ENCODE data around the gene KAT2B. TPM values are rescaled to one million over a fixed set of nuclear protein-coding genes. Genes with fewer than 3 reads are reported as not detected.

KAT2B gene

GRCh38 chr3:20197775-20198174 is 157.5 kb downstream of the KAT2B start:
- no peak for DNase-seq
- no peak overlapping the region for H4K8ac ChIP-seq (ENCODE audit: low read length)
- 78% methylated on average over 3 of the region's 3 CpGs for WGBS

GRCh38 chr3:20201143-20201542 is 160.9 kb downstream of the KAT2B start:
- Histone ChIP-seq H3K9ac (ENCODE audit: low read length) (no peak overlapping the region), H3K36me3 (ENCODE audit: control insufficient read depth in 1 of 2, insufficient read depth in 2 of 2, low read depth in 1 of 2, low read length in 2 of 2) (no peaks in the 10 kb centered on the region), H2AFZ (ENCODE audit: low read depth, low read length) (no peak overlapping the region), H4K8ac (ENCODE audit: low read length) (no peak overlapping the region), H3K4me1 (ENCODE audit: control insufficient read depth, insufficient read depth, low read depth, low read length) (no peaks in the 10 kb centered on the region), H2BK120ac (ENCODE audit: low read depth, low read length) (no peak overlapping the region), H3K18ac (ENCODE audit: low read depth in 1 of 2, low read length in 2 of 2) (no peak overlapping the region), H2BK15ac (ENCODE audit: low read depth, poor library complexity, severe bottlenecking) (no peak overlapping the region), H3K4ac (ENCODE audit: low read depth in 1 of 2, low read length in 2 of 2) (no peak overlapping the region), H2BK5ac (ENCODE audit: low read depth, low read length, poor library complexity, severe bottlenecking) (no peak overlapping the region), H2AK5ac (ENCODE audit: low read length, severe bottlenecking) (no peak overlapping the region), H3K9me3 (ENCODE audit: control insufficient read depth, low read length) (no peaks in the 10 kb centered on the region), H2BK12ac (ENCODE audit: low read length in 2 of 2) (no peak overlapping the region), H3K4me2 (ENCODE audit: low read length, poor library complexity, severe bottlenecking) (no peak overlapping the region), H3K27ac (ENCODE audit: low read length, poor library complexity, severe bottlenecking) (no peak overlapping the region), H3K23ac (ENCODE audit: low read length in 2 of 2) (no peak overlapping the region), H3K79me1 (replicated peaks; ENCODE audit: low read length, poor library complexity, severe bottlenecking) (no peaks in the 10 kb centered on the region), H4K91ac (ENCODE audit: low read length) (no peak overlapping the region), H3K27me3 (ENCODE audit: control insufficient read depth in 1 of 2, insufficient read depth in 1 of 2, low read length in 2 of 2) (no peaks in the 10 kb centered on the region), H3K4me3 (ENCODE audit: insufficient read depth in 1 of 2, low read depth in 1 of 2, low read length in 2 of 2) (no peak overlapping the region), H3K14ac (ENCODE audit: low read length in 2 of 2) (no peak overlapping the region)
- DNase-seq, result no peak

More at GRCh38 chr3:20197775-20198174, 157.5 kb downstream of the KAT2B start:
- Histone ChIP-seq H2BK15ac (ENCODE audit: low read depth, poor library complexity, severe bottlenecking) (no peak overlapping the region), H3K4ac (ENCODE audit: low read depth in 1 of 2, low read length in 2 of 2) (no peak overlapping the region), H4K91ac (ENCODE audit: low read length) (no peak overlapping the region), H3K9me3 (ENCODE audit: control insufficient read depth, low read length) (no peaks in the 10 kb centered on the region), H3K4me3 (ENCODE audit: insufficient read depth in 1 of 2, low read depth in 1 of 2, low read length in 2 of 2) (no peak overlapping the region), H3K79me1 (replicated peaks; ENCODE audit: low read length, poor library complexity, severe bottlenecking) (no peaks in the 10 kb centered on the region), H2AFZ (ENCODE audit: low read depth, low read length) (no peak overlapping the region), H3K9ac (ENCODE audit: low read length) (no peak overlapping the region), H2BK120ac (ENCODE audit: low read depth, low read length) (no peak overlapping the region), H3K14ac (ENCODE audit: low read length in 2 of 2) (no peak overlapping the region), H3K23ac (ENCODE audit: low read length in 2 of 2) (no peak overlapping the region), H3K4me1 (ENCODE audit: control insufficient read depth, insufficient read depth, low read depth, low read length) (no peaks in the 10 kb centered on the region), H3K27me3 (ENCODE audit: control insufficient read depth in 1 of 2, insufficient read depth in 1 of 2, low read length in 2 of 2) (no peaks in the 10 kb centered on the region), H3K27ac (ENCODE audit: low read length, poor library complexity, severe bottlenecking) (no peak overlapping the region), H3K4me2 (ENCODE audit: low read length, poor library complexity, severe bottlenecking) (no peak overlapping the region), H3K36me3 (ENCODE audit: control insufficient read depth in 1 of 2, insufficient read depth in 2 of 2, low read depth in 1 of 2, low read length in 2 of 2) (no peaks in the 10 kb centered on the region), H3K18ac (ENCODE audit: low read depth in 1 of 2, low read length in 2 of 2) (no peak overlapping the region), H2BK5ac (ENCODE audit: low read depth, low read length, poor library complexity, severe bottlenecking) (no peak overlapping the region), H2AK5ac (ENCODE audit: low read length, severe bottlenecking) (no peak overlapping the region), H2BK12ac (ENCODE audit: low read length in 2 of 2) (no peak overlapping the region)

Small RNA genes lying within 50 kb of the gene (small RNA-seq; reads per million reads assigned to genes)
- gene MIR3135A (ENCODE audit: low read depth), result 0.86 reads per million
- not detected for gene RNU4-85P (ENCODE audit: low read depth)
- gene RPL39P18 (ENCODE audit: low read depth), result not detected
